Tibial nerve (tissue), 4 donors: ENCODE measurements around the gene PARP8. TPM values are rescaled to one million over a fixed set of nuclear protein-coding genes. Genes with fewer than 3 reads are reported as not detected.

Source experiments
- DNase-seq, 2 donors: peaks; one replicate each; pipeline ENCODE4 v3.0.0-alpha.2; 2019; ENCODE audit warnings: low spot score in 2 of 2
- H3K27ac ChIP-seq, 4 donors: fragments of 200-600 bp; sonication (generic) in 3 of 4; one replicate each; pipeline ENCODE4 v1.5.1; 2017 to 2019; ENCODE audit warnings: mild to moderate bottlenecking in 1 of 4
- H3K27me3 ChIP-seq, 2 donors: fragments of 200-600 bp; sonication (generic) in 1 of 2; one replicate each; pipeline versions ENCODE4 v1.5.1 to v1.6.0; 2017 to 2019
- H3K36me3 ChIP-seq, 3 donors: fragments of 200-600 bp; sonication (generic); one replicate each; pipeline ENCODE4 v1.5.1; 2018 to 2019
- H3K4me1 ChIP-seq, 4 donors: fragments of 200-600 bp; sonication (generic) in 3 of 4; one replicate each; pipeline ENCODE4 v1.5.1; 2017 to 2019
- H3K4me3 ChIP-seq, 4 donors: fragments of 200-600 bp; sonication (generic) in 3 of 4; one replicate each; pipeline ENCODE4 v1.5.1; 2017 to 2019; ENCODE audit warnings: mild to moderate bottlenecking in 1 of 4, moderate library complexity in 1 of 4
- H3K9me3 ChIP-seq, 4 donors: fragments of 200-600 bp; sonication (generic) in 3 of 4; one replicate each; pipeline ENCODE4 v1.5.1; 2017 to 2019
- CTCF ChIP-seq, 5 experiments: fragments of 200-600 bp in 3 of 5; fragments of 450-650 bp in 2 of 5; sonication (generic) in 3 of 5; IDR thresholded peaks; one replicate each; pipeline ENCODE4 v1.5.1; 2016 to 2019; ENCODE audit warnings: antibody characterized with exemption in 5 of 5, mild to moderate bottlenecking in 3 of 5, moderate library complexity in 2 of 5
- EP300 ChIP-seq, 2 donors: sonication (generic); formaldehyde crosslinking; IDR thresholded peaks; one replicate each; pipeline ENCODE4 v1.6.1; 2017; ENCODE audit warnings: antibody characterized with exemption in 2 of 2, mild to moderate bottlenecking in 1 of 2
- POLR2A ChIP-seq, 2 donors: fragments of 450-650 bp; IDR thresholded peaks; one replicate each; pipeline ENCODE4 v1.6.1; 2017; ENCODE audit warnings: antibody characterized with exemption in 2 of 2, mild to moderate bottlenecking in 2 of 2, moderate library complexity in 2 of 2
- WGBS, 2 donors: methylation state at CpG; one replicate each; pipeline ENCODE4 v1.1.5; 2018; 5-methylcytosine and 5-hydroxymethylcytosine counted together
- total RNA-seq, 4 donors: library from RNA; depleted of rRNA; stranded (reverse); fragments of >200 nt; gene quantifications; one replicate each; pipeline ENCODE4 v1.1.0, GENCODE V29; 2016

Gene PARP8
- total RNA-seq, 4 donors from 2014 or later = 10.4 to 24.7 (median 18.8) TPM

- TF ChIP-seq POLR2A (IDR thresholded peaks at IDR 0.05) = no peak
- no peak for TF ChIP-seq CTCF (IDR thresholded peaks at IDR 0.05)
- no peak for TF ChIP-seq EP300 (IDR thresholded peaks at IDR 0.05)
- DNase-seq = no peak
- Histone ChIP-seq H3K4me1 (no peaks in the 10 kb centered on the region), H3K4me3 (no peak overlapping the region), H3K27me3 (no peaks in the 10 kb centered on the region), H3K9me3 (no peaks in the 10 kb centered on the region), H3K27ac (no peak overlapping the region), H3K36me3 (no peaks in the 10 kb centered on the region)
- 57 to 59% methylated on average over 3 of the region's 3 CpGs for WGBS, 2 donors
These were observed 18.7 kb upstream of the PARP8 start for GRCh38 chr5:50647726-50648125.

- Histone ChIP-seq H3K4me3 (no peak overlapping the region), H3K27me3 (no peaks in the 10 kb centered on the region), H3K36me3 (no peaks in the 10 kb centered on the region), H3K4me1 (no peaks in the 10 kb centered on the region), H3K27ac (no peak overlapping the region), H3K9me3 (no peaks in the 10 kb centered on the region)
- TF ChIP-seq EP300 (IDR thresholded peaks at IDR 0.05) = no peak
- TF ChIP-seq POLR2A (IDR thresholded peaks at IDR 0.05) = no peak
- no peak for TF ChIP-seq CTCF (IDR thresholded peaks at IDR 0.05)
- WGBS, 2 donors = 58 to 62% methylated on average over 3 of the region's 3 CpGs
- DNase-seq = no peak
These were observed 12.5 kb upstream of the PARP8 start for GRCh38 chr5:50653946-50654345.

- no peaks in the 10 kb centered on the region for H3K4me1 ChIP-seq
- H3K4me3 ChIP-seq = no peak overlapping the region
- WGBS, 2 donors = 42 to 45% methylated on average over 3 of the region's 3 CpGs
- H3K27ac ChIP-seq = no peak overlapping the region
- no peaks in the 10 kb centered on the region for H3K27me3 ChIP-seq
- no peak for DNase-seq
- TF ChIP-seq EP300 (IDR thresholded peaks at IDR 0.05) = no peak
- TF ChIP-seq CTCF (IDR thresholded peaks at IDR 0.05) = no peak
- no peak for TF ChIP-seq POLR2A (IDR thresholded peaks at IDR 0.05)
- no peaks in the 10 kb centered on the region for H3K9me3 ChIP-seq
- H3K36me3 ChIP-seq = no peaks in the 10 kb centered on the region
These were observed 11.2 kb upstream of the PARP8 start for GRCh38 chr5:50655067-50655809.

GRCh38 chr5:50655810-50656205, 10.6 kb upstream of the PARP8 start:
- Histone ChIP-seq H3K4me1 (no peaks in the 10 kb centered on the region), H3K4me3 (no peak overlapping the region), H3K36me3 (no peaks in the 10 kb centered on the region), H3K27me3 (no peaks in the 10 kb centered on the region), H3K9me3 (no peaks in the 10 kb centered on the region), H3K27ac (no peak overlapping the region)
- WGBS, 2 donors = 80 to 86% methylated on average over 2 of the region's 2 CpGs
- TF ChIP-seq EP300 (IDR thresholded peaks at IDR 0.05) (no peak), POLR2A (IDR thresholded peaks at IDR 0.05) (no peak), CTCF (IDR thresholded peaks at IDR 0.05) (no peak)
- no peak for DNase-seq

- H3K4me3 ChIP-seq = no peak overlapping the region
- 84 to 88% methylated on average over 5 of the region's 5 CpGs for WGBS, 2 donors
- no peak for DNase-seq
- TF ChIP-seq EP300 (IDR thresholded peaks at IDR 0.05) (no peak), CTCF (IDR thresholded peaks at IDR 0.05) (no peak), POLR2A (IDR thresholded peaks at IDR 0.05) (no peak)
- H3K4me1 ChIP-seq = no peaks in the 10 kb centered on the region
- H3K27me3 ChIP-seq = no peaks in the 10 kb centered on the region
- no peaks in the 10 kb centered on the region for H3K36me3 ChIP-seq
- H3K27ac ChIP-seq = no peak overlapping the region
- no peaks in the 10 kb centered on the region for H3K9me3 ChIP-seq
These were observed 9.4 kb upstream of the PARP8 start for GRCh38 chr5:50657044-50657443.
